K562 (cell line): Measurements from ENCODE around the gene SIAE. TPM values are rescaled to one million over a fixed set of nuclear protein-coding genes. Genes with fewer than 3 reads are reported as not detected.
A peak's percentile ranks its signal among the peaks of the same experiment; 100 is the strongest.

Experiments used
- ARID2 ChIP-seq: fragments of 450-650 bp; IDR thresholded peaks from 2 replicates; pipeline ENCODE4 v1.6.1; 2017; ENCODE audit warnings: antibody characterized with exemption, mild to moderate bottlenecking
- BRF1 ChIP-seq: IDR thresholded peaks from 3 replicates; pipeline ENCODE4 v1.6.1; 2011; ENCODE audit warnings: borderline replicate concordance, mild to moderate bottlenecking; ENCODE audit not compliant: insufficient read length; ENCODE audit errors: extremely low read depth
- E2F3 ChIP-seq: fragments of 250-450 bp; sonication (Bioruptor Pico); IDR thresholded peaks from 2 replicates; pipeline ENCODE4 v1.4.0; 2020; ENCODE audit warnings: mild to moderate bottlenecking
- HIVEP1 ChIP-seq: fragments of 250-450 bp; sonication (Bioruptor Pico); IDR thresholded peaks from 2 replicates; pipeline ENCODE4 v1.4.0; 2020; ENCODE audit warnings: mild to moderate bottlenecking
- NCOA2 ChIP-seq, 2 experiments: fragments of 450-650 bp; IDR thresholded peaks; 2 replicates each; pipeline ENCODE4 v1.6.1; 2018; ENCODE audit warnings: mild to moderate bottlenecking in 2 of 2, moderate library complexity in 1 of 2; ENCODE audit not compliant: partially characterized antibody in 2 of 2
- POLR2AphosphoS2 ChIP-seq: IDR thresholded peaks from 2 replicates; pipeline ENCODE4 v1.6.1; 2012; ENCODE audit warnings: low read length, improper control_type of control experiment
- RBM14 ChIP-seq: fragments of 200-400 bp; formaldehyde crosslinking; IDR thresholded peaks from 2 replicates; pipeline ENCODE4 v1.6.1; 2018; ENCODE audit warnings: low read depth, mild to moderate bottlenecking, low read length, moderate library complexity, borderline replicate concordance; ENCODE audit not compliant: insufficient read depth
- RBM25 ChIP-seq: fragments of 200-400 bp; formaldehyde crosslinking; IDR thresholded peaks from 2 replicates; pipeline ENCODE4 v1.6.1; 2018; ENCODE audit warnings: low read length, low read depth, moderate library complexity; ENCODE audit not compliant: severe bottlenecking
- RCOR1 ChIP-seq, 2 experiments: IDR thresholded peaks; 2 replicates each; pipeline ENCODE4 v1.6.1; 2012; ENCODE audit warnings: low read depth in 2 of 2, low read length in 2 of 2, borderline replicate concordance in 1 of 2, improper control_type of control experiment in 1 of 2
- SMARCA5 ChIP-seq: fragments of 450-650 bp; IDR thresholded peaks from 2 replicates; pipeline ENCODE4 v1.6.1; 2016
- TAF7 ChIP-seq: fragments of 450-650 bp; IDR thresholded peaks from 2 replicates; pipeline ENCODE4 v1.6.1; 2016; ENCODE audit warnings: missing genetic modification characterization, missing compliant biosample characterization
- TARDBP ChIP-seq: fragments of 450-650 bp; IDR thresholded peaks from 2 replicates; pipeline ENCODE4 v1.6.1; 2016
- TGIF2 ChIP-seq: sonication (generic); formaldehyde crosslinking; IDR thresholded peaks from 2 replicates; pipeline ENCODE4 v1.8.1; 2022; ENCODE audit warnings: mild to moderate bottlenecking, missing genetic modification reagents, moderate library complexity
- U2AF2 ChIP-seq: fragments of 200-400 bp; formaldehyde crosslinking; optimal IDR thresholded peaks from 2 replicates; pipeline ENCODE3; 2017; ENCODE audit warnings: low read depth, mild to moderate bottlenecking, low read length
- XRCC4 ChIP-seq: IDR thresholded peaks from one replicate; pipeline ENCODE4 v1.6.1; 2011; ENCODE audit not compliant: insufficient read depth, insufficient read length; ENCODE audit errors: extremely low read depth
- XRCC5 ChIP-seq: fragments of 200-400 bp; formaldehyde crosslinking; IDR thresholded peaks from 2 replicates; pipeline ENCODE4 v1.6.1; 2017; ENCODE audit warnings: low read depth, mild to moderate bottlenecking, low read length
- ZFP1 ChIP-seq: fragments of 450-650 bp; formaldehyde crosslinking; IDR thresholded peaks from 2 replicates; pipeline ENCODE4 v1.4.0; 2020; ENCODE audit warnings: mild to moderate bottlenecking, mixed read lengths
- ZNF175 ChIP-seq: fragments of 200-800 bp; sonication (Bioruptor generic); IDR thresholded peaks from 2 replicates; pipeline ENCODE4 v1.6.1; 2016; ENCODE audit warnings: low read depth, mild to moderate bottlenecking, missing genetic modification characterization, missing compliant biosample characterization
- polyA plus RNA-seq, 8 experiments: library from polyadenylated mRNA; depleted of rRNA in 4 of 8; stranded (reverse) in 5 of 8; unstranded in 3 of 8; fragments of >200 nt; fragmentation: Nextera tagmentation in 2 of 8; fragmentation: Illumina TruSeq in 1 of 8; extraction: Ambion mirVana in 2 of 8; extraction: Trizol in 1 of 8; gene quantifications; 2 replicates each; pipeline versions ENCODE4 v1.2.1 to v1.2.3, GENCODE V29; 2011 to 2014; ENCODE audit warnings: inconsistent platforms in 1 of 8, missing spikeins in 1 of 8
- total RNA-seq, 7 experiments: library from RNA; depleted of rRNA in 6 of 7; stranded (reverse); fragments of >200 nt in 6 of 7; fragmentation: Illumina TruSeq in 2 of 7; extraction: Trizol in 2 of 7; gene quantifications; 2 replicates each; pipeline versions ENCODE4 v1.2.1 to v1.2.3, GENCODE V29; 2011 to 2021; ENCODE audit warnings: low replicate concordance in 1 of 7
- TF ChIP-seq, protein P1 (sequence below): fragments of 450-650 bp; IDR thresholded peaks from 2 replicates; pipeline ENCODE4 v1.6.1; 2018; ENCODE audit not compliant: partially characterized antibody
- TF ChIP-seq, protein P2 (sequence below): sonication (generic); formaldehyde crosslinking; IDR thresholded peaks from 2 replicates; pipeline ENCODE4 v1.8.0; 2023; ENCODE audit warnings: mild to moderate bottlenecking, missing genetic modification reagents
- TF ChIP-seq, protein P3 (sequence below): fragments of 450-650 bp; IDR thresholded peaks from 2 replicates; pipeline ENCODE4 v1.6.1; 2016; ENCODE audit warnings: mild to moderate bottlenecking

Gene SIAE
- total and polyA plus RNA-seq, 9 of the 15 experiments (the other 6 are each of a cell fraction or from before 2014, with no cell fraction given): 0.89 to 9.6 (median 3.7) TPM

DNA sequence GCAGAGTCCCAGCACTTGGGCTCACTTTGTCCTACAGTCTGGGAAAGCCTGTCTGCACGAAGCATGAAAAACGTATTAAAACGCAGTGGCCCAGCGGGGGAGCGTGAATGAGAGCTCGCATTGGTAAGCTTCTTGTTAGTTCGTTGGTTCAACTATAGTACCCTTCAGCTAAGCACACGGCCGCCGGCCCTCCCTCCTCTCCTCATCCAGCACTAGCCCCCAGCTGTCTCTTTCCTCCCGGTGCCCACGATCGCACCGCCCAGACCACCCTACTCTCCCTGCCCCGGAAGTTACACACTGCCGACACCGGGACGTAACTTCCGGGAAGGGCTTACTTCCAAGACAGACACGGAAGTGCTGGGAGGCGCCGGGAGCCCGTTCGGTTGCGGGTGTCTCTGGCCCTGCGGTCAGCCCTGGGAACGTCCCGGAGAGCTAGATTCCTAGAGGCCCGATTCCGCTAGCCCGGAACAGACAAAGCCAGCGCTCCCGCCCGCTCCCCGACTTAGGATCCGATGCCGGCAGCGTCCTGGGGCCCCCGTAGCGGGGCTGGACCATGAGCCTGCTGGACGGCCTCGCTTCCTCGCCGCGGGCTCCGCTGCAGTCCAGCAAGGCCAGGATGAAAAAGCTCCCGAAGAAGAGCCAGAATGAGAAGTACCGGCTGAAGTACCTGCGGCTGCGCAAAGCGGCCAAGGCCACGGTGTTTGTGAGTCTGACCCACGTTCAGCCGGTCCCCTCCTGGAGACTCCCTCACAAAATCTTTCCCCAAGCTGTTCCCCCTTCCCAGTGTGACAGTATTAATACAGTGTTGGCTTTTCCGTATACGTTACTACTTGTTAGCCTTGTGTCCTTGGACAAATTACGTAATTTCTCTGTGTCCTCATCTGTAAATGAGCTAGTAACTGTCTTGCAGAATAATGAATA lies 50.7 kb downstream of the SIAE start, which contains the start of gene TBRG1 (continued):
- TF ChIP-seq, protein P1, sequence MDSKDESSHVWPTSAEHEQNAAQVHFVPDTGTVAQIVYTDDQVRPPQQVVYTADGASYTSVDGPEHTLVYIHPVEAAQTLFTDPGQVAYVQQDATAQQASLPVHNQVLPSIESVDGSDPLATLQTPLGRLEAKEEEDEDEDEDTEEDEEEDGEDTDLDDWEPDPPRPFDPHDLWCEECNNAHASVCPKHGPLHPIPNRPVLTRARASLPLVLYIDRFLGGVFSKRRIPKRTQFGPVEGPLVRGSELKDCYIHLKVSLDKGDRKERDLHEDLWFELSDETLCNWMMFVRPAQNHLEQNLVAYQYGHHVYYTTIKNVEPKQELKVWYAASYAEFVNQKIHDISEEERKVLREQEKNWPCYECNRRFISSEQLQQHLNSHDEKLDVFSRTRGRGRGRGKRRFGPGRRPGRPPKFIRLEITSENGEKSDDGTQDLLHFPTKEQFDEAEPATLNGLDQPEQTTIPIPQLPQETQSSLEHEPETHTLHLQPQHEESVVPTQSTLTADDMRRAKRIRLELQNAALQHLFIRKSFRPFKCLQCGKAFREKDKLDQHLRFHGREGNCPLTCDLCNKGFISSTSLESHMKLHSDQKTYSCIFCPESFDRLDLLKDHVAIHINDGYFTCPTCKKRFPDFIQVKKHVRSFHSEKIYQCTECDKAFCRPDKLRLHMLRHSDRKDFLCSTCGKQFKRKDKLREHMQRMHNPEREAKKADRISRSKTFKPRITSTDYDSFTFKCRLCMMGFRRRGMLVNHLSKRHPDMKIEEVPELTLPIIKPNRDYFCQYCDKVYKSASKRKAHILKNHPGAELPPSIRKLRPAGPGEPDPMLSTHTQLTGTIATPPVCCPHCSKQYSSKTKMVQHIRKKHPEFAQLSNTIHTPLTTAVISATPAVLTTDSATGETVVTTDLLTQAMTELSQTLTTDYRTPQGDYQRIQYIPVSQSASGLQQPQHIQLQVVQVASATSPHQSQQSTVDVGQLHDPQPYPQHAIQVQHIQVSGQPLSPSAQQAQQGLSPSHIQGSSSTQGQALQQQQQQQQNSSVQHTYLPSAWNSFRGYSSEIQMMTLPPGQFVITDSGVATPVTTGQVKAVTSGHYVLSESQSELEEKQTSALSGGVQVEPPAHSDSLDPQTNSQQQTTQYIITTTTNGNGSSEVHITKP: peak; percentile 62
- TF ChIP-seq, protein P2, sequence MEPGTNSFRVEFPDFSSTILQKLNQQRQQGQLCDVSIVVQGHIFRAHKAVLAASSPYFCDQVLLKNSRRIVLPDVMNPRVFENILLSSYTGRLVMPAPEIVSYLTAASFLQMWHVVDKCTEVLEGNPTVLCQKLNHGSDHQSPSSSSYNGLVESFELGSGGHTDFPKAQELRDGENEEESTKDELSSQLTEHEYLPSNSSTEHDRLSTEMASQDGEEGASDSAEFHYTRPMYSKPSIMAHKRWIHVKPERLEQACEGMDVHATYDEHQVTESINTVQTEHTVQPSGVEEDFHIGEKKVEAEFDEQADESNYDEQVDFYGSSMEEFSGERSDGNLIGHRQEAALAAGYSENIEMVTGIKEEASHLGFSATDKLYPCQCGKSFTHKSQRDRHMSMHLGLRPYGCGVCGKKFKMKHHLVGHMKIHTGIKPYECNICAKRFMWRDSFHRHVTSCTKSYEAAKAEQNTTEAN (CRISPR knock-in tag): no peak
- TF ChIP-seq ZFP1 (CRISPR knock-in tag) (no peak), RCOR1 (IDR thresholded peaks at IDR 0.05; ENCODE audit: borderline replicate concordance in 1 of 2, low read depth in 2 of 2, low read length in 2 of 2) (peak; percentile 19 to 45; a peak in 1 of 4 replicates), POLR2AphosphoS2 (peak; percentile 78; the same call in 1 of the 2 replicates), U2AF2 (no peak), SMARCA5 (no peak), HIVEP1 (no peak), ZNF175 (no peak), BRF1 (no peak), TARDBP (peak; percentile 87; the same call in 1 of the 2 replicates), RBM25 (no peak), E2F3 (no peak), TGIF2 (CRISPR knock-in tag) (no peak), ARID2 (no peak), TAF7 (tag) (peak; percentile 79), RBM14 (no peak), NCOA2 (IDR thresholded peaks at IDR 0.05; ENCODE audit: partially characterized antibody in 2 of 2) (no peak), XRCC5 (no peak), XRCC4 (no peak)
- TF ChIP-seq, protein P3, sequence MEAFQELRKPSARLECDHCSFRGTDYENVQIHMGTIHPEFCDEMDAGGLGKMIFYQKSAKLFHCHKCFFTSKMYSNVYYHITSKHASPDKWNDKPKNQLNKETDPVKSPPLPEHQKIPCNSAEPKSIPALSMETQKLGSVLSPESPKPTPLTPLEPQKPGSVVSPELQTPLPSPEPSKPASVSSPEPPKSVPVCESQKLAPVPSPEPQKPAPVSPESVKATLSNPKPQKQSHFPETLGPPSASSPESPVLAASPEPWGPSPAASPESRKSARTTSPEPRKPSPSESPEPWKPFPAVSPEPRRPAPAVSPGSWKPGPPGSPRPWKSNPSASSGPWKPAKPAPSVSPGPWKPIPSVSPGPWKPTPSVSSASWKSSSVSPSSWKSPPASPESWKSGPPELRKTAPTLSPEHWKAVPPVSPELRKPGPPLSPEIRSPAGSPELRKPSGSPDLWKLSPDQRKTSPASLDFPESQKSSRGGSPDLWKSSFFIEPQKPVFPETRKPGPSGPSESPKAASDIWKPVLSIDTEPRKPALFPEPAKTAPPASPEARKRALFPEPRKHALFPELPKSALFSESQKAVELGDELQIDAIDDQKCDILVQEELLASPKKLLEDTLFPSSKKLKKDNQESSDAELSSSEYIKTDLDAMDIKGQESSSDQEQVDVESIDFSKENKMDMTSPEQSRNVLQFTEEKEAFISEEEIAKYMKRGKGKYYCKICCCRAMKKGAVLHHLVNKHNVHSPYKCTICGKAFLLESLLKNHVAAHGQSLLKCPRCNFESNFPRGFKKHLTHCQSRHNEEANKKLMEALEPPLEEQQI: 0 out of 2 replicates have a peak, but pooled peaks have one; percentile 26
